ENCODE results near the gene CCDC85C.

The CCDC85C gene

DNA sequence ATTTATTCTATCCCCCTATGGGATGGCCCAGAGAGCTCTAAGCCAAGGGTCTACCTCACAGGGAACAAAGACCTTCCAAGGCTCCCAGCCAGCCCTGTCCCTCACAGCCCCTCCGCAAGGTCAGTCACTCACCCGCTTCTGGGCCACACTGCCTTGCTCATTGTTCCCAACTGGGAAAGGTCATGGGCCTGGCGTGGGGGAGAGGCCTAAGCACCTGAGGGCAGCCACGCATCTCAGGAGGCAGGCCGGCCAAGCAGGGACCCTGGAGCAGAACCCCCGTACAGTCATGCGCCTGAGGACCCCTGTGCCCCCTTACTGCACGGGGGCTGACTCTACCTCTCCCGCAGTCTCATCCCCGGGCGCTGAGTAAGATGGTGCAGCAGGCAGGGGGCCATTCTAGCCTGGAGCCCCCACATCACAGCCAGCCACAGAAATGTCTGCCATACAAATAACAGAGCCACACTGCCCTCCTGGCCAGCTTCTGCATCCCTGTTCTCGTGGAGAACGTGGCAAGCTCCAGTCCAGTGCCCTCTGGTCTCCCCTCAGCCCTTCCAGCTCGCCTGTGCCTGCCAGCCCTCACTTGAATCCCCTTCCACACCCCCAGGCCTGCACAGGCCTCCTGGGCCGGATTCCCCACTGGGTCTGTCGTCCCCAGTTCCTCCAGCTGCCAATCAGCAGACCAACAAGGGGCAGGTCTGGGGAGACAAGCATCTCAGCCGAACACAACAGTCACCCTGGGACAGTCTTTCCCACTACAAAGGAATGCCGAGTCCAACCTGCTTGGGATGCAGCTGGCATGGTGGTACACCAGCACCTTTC lies 16.3 kb downstream of the CCDC85C start:
- DNase-seq = no peak

DNA sequence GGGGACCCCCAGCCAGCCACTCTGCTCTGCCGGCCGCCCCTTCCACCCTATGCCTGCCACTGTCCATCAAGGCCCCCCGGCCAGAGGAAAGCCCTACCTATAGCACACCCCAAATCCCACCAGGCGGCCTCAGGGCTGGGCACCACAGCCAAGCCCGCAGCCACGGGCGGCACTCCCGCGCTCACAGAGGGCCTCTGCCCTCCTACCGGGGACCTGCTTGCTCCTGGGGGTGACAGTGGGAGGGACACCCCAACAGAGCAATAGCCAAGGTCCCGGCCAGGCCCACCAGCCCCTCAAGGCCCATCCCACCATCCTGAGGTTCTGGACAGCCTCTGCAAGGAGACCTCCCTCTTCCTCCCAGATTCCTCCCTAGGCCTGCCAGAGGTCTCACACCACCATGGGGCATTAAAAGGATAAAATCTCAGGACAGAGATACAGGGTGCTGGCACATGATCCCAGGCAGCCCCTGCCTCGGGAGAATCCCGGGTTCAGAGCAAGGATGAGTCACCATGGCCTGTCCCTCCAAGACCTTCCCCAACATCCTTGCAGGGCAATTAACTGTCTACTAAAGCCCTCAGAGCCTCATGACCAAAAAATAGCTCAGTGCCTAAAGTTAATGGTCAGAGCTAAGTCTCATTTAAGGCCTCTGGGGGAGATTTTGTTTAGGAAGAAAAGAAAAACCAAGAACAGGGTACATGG lies 17.1 kb downstream of the CCDC85C start:
- DNase-seq = no peak

DNA sequence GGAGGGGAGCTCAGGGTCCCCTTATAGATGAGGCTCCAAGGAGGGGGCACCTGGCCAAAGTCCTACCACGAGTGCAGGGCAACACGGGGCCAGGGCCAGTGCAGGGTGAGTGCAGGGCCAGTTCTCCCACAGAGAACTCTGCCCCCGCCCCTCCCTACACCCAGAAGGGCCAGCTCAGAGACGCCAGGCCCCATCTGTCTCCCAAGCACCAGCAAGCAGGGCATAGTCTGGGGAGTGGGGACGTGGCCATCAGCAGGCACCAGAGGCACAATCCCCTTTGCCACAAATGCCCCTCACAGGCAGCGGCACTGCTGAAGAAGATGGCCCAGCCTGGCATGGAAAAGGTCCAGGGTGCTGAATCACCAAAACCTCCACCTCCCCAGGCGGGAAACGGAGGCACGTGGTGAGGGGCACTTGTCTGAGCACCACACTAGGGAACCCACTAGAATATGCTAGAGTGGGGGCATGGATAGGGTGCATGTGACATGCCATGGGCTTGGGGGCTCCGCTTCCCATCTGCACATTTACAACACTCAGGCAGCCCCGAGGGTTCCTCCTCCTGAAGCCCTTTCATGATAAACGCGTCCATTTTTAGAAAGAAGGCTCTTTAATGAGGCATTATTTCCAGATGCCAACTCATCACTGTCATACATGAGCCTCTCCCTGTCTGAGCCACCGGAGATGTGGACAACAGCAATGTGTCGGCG lies 17.8 kb downstream of the CCDC85C start:
- DNase-seq = no peak

DNA sequence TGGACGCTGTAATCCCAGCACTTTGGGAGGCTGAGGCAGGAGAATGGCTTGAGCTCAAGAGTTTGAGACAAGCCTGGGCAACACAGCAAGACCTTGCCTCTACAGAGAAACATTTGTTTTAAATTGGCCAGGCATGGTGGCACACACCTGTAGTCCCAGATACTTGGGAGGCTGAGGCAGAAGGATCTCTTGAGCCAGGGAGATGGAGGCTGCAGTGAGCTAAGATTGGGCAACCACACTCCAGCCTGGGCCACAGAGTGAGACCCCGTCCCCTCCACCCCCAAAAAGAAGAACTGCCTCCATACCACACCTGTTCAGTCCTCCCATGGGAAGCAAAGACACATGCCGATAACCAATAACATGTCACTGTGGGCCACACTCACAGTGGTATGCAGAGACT lies 19.2 kb downstream of the CCDC85C start:
- no peak for DNase-seq

DNA sequence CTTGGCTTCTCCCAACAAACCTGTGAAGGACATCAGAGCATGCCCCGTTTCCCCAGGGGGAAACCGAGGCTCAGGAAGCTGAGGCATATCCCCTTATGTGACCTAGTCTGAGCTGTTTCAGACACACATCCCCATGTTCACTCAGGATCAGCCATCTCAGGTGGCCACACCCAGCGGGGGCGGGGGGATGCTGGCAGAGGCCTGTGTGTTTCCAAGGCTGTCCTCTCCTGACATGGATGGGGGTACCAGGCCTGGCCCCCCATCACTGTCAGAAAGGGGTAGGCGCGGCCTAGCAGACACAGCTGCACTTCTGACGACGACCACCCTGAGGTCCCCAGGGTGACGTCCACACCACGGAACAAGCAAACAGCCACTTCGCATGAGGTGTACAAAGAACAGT lies 22.1 kb downstream of the CCDC85C start:
- DNase-seq = no peak

DNA sequence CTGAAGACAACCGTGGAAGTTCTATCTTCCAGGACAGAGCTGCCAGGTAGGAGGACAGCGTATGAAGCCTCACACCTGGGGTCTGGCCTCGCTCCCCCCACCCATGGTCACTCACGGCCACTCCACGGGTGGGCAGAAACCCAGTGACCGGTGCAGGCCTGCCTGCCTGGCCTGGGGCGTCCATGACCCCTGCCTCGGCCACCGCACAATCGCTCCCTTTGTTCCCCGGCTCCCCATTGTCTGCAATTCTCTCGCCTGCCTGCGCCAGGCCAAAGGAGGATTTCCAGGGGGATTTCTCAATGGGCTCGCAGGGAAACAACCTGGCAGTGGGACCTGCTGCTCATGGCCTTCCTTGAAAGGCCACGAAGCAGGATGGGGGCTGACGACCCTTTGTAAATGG lies 22.6 kb downstream of the CCDC85C start:
- DNase-seq = no peak

DNA sequence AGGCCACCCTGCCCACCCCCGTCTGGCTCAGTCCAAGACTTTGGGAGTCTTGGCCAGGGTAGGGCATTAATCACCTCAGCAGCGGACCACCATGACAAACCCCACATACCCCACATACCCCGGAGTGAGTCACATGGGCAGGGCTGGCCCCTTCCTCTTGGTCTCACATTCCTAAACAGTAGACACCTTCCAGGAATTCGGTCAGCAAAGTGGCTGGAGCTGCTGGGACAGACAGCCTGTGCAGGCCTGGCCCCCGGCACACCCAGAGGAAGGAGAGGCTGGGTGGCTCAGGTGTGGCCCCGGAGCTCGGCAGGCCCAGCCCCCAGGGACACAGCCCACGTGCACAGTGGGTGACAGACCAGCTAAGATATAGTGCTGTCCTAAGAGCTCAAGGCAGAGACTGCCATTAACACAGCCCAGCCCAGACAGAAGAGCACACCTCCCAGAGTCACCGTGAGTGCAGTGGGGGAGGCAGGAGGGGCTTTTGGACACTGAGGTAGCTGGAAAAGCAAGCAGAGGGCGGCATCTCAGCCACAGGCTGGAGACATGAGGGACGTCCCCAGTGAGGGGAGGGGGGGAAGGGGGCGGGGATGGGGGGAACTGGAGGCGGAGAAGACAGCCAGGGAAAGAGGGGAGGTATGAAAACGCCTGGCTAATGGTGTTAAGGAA lies 24.0 kb downstream of the CCDC85C start:
- no peak for DNase-seq

DNA sequence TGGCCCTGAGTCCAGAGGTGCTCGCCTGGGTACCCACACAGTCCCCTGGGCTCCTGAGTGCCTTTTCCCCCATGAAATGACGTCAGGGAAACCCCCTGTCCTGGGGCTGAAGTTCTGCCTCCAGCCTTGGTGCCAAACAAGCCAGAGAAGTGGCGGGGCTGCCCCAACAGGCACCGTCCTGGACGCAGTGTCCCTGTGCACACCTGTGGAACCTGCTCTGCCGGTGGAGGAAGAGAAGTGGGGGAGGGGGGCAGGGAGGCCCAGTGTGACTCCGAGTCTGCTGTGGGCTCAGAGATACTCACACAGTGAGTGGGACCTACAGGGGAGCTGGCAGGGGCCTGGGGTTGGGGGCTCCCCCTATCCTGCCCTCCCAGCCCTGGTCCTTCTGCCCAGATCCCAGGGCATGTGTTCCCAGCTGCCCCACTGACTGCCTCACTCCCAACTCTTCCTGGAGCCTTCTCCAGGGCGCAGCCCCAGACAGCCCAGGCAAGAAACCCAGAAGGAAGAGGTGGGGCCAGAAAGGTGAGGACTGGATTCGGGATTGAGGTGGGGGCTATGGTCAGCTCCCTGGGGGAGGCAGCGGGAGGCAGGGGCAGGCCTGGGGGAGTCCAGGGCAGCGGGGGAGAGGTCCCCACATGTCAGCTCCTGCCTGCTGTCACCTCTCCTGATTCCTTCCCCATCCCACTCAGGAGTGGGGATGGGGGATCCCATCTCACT lies 24.7 kb downstream of the CCDC85C start:
- DNase-seq = no peak

DNA sequence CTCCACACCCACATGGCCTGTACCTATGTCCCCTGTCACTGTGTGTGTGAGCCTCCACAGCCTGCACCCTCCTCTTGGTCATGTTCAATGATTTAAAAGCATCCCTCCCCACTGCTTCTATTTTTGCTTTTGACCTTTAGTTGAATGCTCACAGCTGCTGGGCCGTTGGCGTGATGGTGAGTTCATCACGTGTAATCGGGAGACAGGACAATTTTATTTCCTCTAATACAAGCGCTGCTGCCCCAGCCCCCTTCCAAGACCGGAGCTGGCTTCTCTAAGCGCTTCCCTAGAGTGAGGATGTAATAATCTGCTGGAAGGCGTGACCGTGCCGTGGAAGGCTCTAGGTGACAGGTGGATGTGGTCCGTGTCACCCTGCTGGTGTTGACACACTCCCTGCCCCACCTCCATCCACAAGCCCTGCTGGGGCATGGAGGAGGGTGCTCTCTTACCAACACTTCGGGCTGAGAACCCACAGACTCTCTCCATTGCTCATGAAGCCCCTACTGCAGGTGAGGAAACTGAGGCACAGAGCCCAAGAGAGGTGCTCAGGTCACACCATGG lies 25.4 kb downstream of the CCDC85C start:
- DNase-seq = no peak

DNA sequence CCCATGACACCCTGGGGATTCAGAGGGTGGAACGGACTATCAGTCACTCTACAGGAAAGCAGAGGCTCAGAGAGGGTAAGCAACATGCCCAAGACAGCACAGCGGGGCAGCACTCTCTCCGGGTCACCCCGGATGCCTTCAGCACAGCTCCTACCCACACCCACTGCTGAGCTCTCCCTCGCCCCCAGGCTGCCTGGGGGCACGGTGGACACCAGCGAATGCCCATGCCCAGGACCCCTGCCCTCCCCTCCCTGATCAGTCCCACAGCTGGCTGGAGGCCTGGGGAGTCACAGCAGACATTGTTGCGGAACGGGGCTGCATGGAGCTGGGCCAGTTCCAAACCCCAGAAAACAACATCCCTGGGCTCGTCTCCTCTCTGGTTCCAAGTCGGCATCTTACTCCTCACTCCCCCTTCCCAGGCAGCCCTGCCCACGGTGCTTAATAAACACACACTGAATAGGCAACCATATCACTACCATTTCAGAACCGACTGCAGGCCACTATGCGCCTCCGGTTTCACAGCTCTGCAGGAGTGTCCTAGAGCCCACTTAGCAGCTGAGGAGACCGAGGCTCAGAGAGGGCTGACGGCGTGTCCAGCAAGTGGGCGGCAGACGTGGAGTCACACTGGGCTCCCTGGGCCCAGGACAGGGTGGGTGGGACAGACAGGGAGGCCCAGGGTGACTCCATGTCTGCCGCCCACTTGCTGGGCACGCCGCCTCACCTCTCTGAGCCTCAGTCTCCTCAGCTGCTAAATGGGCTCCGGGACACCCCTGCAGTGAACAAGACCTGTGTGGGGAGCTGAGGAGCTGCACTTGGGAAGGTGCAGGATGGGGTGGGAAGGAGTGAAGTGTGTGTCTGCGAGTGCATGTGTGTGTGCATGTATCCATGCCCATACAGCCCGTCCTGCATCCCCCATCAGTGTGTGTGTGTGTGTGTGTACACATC lies 27.0 kb downstream of the CCDC85C start:
- DNase-seq = no peak

DNA sequence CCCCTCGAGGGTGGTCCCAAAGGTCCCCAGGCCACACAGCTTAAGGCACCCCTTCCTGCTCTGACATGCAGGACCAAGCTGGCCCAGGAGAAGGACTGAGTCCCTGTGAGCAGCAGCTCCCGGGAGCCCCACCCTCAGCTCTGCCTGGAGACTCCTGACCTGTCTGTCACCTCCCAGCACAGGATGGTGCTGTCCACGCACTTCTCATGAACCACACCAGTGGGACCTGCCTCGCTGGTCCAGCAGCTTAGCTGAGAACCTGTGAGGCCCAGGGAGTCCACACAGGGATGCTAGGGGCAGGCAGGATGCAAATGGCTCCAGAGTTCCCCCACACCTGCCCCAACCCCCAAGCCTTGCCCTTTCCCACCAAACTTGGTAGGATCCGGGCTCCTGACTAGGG lies 27.7 kb downstream of the CCDC85C start:
- DNase-seq = no peak

DNA sequence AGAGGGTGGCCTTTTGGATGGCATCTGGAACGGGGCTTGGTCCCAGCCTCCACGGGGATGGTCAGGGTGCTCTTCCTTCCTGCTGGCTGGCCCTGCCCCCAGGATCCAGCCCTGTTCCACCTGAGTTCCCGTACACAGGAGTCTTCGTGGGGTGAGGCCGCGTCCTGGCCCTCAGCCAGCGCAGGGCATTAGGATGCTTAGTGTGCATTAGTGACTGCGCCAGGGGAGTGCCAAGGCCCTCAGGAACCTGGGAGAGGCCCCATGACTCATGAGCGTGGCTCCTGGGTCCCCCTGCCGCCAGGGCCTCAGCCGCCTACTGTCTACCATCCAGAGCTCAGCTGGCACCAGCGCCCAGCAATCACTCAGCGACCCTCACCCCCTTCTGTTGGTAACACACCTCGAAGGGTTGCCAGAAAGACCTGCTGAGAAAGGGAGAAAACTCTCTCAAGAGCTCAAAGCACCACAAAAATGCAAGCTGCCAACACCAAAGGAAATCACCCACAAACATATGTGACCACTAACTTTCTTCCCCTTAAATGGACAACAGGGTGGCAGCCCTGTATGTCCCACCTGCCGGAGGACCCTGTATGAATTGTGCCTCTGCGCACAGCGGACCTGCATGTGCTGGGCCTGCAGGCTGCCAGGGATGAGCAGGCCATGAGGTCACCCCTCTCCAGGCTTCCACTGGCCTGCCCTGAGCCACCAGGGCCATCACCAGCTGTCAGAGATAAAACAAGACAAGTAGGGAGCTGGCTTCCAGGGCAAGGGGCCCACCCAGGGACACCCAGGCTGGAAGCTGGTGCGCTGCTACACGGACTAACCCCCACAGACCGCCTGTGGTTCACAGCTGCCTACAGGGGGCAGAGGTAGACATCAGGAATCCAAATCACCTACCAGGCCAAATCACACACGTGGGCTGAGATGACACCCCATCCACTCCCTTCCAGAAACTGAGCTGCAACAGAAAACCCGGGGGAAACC lies 28.7 kb downstream of the CCDC85C start:
- peak; percentile 41 for DNase-seq

DNA sequence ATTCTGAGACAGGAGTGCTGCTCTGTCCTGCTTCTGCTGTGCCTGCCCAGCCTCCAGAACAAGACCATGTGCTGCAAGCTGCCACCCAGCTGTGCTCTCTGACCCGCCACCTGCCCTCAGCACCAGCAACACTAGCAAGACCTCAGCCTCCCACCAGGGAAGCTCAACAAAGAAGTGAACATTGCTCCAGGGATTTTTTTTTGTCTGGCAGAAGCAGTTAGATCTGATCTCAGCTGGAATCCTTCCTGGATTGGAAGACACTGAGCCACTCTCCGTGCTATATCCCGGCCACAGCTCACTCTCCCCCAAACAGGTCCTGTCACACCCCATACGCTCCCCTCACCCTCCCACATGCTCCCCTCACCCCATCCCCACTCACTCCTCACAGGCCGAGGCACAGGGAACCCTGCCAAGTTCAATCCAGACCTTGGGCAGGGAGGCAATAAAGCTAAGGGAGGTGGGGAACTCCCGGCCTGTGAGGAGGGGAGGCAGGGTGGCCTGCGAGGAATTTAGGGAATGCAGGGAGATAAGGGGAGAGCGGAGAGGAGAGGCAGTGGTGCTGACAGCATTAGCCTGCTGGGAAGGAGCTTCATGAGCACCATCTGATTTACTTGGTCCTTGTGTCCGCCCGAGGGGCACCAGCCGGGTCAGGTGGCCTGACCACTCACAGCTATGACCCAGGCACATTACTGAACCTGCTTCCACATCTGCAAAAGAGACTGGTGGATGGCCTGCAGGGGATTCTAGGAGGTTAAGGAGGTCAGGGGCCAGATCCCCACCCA lies 29.7 kb downstream of the CCDC85C start:
- peak; percentile 59 for DNase-seq

DNA sequence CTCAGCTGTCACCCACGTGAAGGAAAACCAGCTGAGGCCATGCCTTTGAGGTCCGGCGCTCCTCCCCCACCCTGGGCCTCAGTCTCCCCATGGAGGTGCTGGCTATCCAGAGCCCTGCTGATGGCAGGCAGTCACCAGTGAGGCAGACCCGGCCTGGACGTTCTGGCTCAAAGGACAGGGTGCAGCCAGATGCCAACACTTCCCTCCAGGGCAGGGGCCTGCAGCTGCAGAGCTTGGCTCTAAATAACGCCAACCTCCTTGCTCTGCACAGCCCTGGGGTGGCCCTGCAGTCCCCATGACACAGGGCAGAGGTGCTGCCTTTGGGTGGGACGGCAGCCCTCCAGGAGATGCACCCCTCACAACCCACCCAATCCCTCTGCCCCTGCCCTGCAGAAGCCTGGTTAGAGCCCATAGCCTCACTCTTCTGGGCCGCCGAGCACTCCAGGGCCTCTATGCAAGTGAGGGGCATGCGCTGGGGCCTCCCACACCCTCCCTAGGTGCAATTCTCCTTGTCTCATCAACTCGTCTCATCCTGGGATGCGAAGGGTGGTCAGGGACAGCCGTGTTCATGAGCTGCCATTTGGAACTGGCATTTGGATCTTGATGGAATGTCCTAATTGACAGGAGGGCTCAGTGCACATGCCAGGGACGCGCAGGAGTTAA lies 30.4 kb downstream of the CCDC85C start:
- DNase-seq = no peak

DNA sequence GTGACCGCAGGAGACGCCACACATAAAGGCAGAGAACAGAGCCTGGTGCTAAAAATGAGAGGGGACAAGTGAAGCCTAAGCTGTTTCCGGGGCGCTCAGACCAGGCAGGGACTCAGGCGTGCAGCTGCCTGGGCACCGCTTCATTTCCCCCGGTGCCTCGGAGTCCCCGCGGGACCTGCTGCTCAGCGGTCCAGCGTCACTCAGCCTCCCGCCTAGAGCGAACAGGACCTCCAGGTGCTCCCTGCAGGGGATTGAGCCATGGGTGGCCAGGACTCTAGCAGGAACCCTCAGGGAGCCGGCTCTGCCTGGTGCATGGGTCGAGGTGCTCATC lies 31.0 kb downstream of the CCDC85C start:
- no peak for DNase-seq

DNA sequence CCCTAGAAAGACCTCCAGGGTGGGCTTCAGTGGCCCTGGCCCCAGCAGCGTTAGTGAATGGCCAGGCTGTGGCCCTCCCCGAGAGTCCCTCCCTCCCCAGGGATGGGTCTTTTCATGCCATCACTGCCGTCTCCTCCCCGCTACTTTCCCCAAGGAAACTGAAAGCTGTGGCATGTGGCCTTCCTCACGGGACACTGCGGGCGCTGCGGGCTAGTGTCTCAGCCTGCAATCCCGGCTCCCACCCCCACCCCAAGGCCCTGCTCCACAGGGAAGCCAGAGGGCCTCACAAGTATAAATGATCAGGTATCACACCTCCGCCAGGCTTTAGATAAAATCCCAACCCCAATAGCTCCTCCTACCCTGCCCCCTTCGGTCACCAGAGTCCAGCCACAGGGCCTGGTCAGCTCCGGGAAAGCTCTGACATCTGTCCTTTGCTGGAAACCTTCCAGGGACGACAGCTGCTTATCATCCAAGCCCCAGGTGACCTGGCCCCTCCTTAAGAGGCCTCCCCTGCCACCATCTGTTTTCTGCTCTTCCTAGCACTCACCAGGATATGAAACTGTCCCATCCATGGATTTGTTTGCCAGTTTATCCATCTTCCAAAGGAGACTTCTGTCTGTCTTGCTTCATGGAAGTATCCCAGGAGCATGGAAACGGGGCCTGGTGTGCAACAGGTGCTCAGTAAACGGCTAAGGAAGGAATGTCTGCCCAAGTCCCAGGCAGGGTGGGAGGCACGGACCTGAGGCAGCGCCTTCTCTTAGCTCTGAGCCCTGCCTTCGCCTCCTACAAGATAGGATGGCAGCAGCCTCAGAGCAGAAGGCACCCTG lies 31.6 kb downstream of the CCDC85C start:
- DNase-seq = no peak

DNA sequence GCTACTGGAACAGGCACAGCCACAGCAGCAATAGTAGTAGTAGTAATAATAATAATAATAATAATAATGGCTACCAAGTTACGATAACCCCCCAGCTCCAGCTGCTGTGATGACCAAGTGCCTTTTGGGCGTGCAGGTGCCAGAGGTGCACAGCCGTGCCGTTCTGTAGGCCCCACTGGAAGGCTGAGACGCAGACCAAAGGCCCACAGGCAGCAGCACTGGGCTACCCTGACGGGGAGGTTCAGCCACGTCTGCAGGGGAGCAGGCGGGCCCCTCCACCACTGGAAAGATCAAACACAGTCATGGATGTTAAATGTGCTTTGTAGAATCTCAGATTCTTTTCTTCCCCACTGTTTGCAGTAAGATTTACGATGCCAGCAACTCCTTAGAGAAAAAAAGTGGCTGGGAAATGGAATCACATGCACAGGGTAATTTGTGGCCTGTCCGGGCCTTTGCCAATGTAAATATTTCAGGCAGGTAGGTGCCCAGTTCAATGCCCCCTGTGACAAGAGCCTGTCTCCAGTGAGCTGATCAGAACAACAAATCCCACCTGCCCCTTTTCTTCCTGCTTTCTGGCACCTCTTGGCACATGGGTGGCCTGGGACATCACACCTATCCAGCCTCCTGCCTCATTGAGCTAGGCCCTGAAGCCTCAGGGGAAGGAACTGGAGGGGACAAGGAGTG lies 32.6 kb downstream of the CCDC85C start:
- DNase-seq = no peak

All from T1000 (cell line).